Type B pancreatic cell (in vitro differentiated cells): ENCODE measurements around the gene ESR1. TPM values are rescaled to one million over a fixed set of nuclear protein-coding genes. Genes with fewer than 3 reads are reported as not detected.

Source experiments
- DNase-seq: peaks from one replicate; pipeline ENCODE4 v3.0.0; 2021; ENCODE audit warnings: mixed read lengths; ENCODE audit not compliant: unreplicated experiment; ENCODE audit errors: extremely low spot score
- H3K27ac Mint-ChIP-seq: 2 replicates; pipeline ENCODE4 v1.8.0; 2021; ENCODE audit warnings: mild to moderate bottlenecking, mixed read lengths
- H3K27me3 Mint-ChIP-seq: 2 replicates; pipeline ENCODE4 v1.8.0; 2021; ENCODE audit warnings: mixed read lengths
- H3K36me3 Mint-ChIP-seq: 2 replicates; pipeline ENCODE4 v1.8.0; 2021; ENCODE audit warnings: mixed read lengths
- H3K4me1 Mint-ChIP-seq: one replicate; pipeline ENCODE4 v1.8.0; 2021; ENCODE audit warnings: mixed read lengths; ENCODE audit not compliant: unreplicated experiment
- H3K4me3 Mint-ChIP-seq: 2 replicates; pipeline ENCODE4 v1.8.0; 2021; ENCODE audit warnings: mild to moderate bottlenecking, mixed read lengths
- H3K9me3 Mint-ChIP-seq: 2 replicates; pipeline ENCODE4 v1.8.0; 2021; ENCODE audit warnings: mixed read lengths
- total RNA-seq: library from RNA; stranded (reverse); gene quantifications from 2 replicates; pipeline ENCODE4 v1.2.1, GENCODE V29; 2021; ENCODE audit warnings: low replicate concordance
- TF ChIP-seq, protein P1 (sequence below): fragments of 200-600 bp; sonication (generic); conservative IDR thresholded peaks from 2 replicates; pipeline ENCODE4 v1.5.0; 2021; ENCODE audit warnings: antibody characterized with exemption, mild to moderate bottlenecking

ESR1 gene
- total RNA-seq, 1 donor from 2014 or later, result 0.24 TPM

DNA sequence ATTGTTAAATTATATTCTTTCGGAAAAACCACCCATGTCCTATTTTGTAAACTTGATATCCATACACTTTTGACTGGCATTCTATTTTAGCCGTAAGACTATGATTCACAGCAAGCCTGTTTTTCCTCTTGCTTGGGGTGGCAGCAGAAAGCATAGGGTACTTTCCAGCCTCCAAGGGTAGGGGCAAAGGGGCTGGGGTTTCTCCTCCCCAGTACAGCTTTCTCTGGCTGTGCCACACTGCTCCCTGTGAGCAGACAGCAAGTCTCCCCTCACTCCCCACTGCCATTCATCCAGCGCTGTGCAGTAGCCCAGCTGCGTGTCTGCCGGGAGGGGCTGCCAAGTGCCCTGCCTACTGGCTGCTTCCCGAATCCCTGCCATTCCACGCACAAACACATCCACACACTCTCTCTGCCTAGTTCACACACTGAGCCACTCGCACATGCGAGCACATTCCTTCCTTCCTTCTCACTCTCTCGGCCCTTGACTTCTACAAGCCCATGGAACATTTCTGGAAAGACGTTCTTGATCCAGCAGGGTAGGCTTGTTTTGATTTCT is 2.1 kb upstream of the ESR1 start:
- no peaks in the 10 kb centered on the region for H3K36me3 Mint-ChIP-seq
- DNase-seq, result no peak
- peaks cover 4% of the 10 kb centered on the region for H3K9me3 Mint-ChIP-seq
- H3K4me3 Mint-ChIP-seq, result no peak overlapping the region
- TF ChIP-seq, protein P1, sequence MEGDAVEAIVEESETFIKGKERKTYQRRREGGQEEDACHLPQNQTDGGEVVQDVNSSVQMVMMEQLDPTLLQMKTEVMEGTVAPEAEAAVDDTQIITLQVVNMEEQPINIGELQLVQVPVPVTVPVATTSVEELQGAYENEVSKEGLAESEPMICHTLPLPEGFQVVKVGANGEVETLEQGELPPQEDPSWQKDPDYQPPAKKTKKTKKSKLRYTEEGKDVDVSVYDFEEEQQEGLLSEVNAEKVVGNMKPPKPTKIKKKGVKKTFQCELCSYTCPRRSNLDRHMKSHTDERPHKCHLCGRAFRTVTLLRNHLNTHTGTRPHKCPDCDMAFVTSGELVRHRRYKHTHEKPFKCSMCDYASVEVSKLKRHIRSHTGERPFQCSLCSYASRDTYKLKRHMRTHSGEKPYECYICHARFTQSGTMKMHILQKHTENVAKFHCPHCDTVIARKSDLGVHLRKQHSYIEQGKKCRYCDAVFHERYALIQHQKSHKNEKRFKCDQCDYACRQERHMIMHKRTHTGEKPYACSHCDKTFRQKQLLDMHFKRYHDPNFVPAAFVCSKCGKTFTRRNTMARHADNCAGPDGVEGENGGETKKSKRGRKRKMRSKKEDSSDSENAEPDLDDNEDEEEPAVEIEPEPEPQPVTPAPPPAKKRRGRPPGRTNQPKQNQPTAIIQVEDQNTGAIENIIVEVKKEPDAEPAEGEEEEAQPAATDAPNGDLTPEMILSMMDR, result no peak
- H3K4me1 Mint-ChIP-seq, result peaks cover 17% of the 10 kb centered on the region
- H3K27ac Mint-ChIP-seq, result no peak overlapping the region
- H3K27me3 Mint-ChIP-seq, result peaks cover 92% of the 10 kb centered on the region

DNA sequence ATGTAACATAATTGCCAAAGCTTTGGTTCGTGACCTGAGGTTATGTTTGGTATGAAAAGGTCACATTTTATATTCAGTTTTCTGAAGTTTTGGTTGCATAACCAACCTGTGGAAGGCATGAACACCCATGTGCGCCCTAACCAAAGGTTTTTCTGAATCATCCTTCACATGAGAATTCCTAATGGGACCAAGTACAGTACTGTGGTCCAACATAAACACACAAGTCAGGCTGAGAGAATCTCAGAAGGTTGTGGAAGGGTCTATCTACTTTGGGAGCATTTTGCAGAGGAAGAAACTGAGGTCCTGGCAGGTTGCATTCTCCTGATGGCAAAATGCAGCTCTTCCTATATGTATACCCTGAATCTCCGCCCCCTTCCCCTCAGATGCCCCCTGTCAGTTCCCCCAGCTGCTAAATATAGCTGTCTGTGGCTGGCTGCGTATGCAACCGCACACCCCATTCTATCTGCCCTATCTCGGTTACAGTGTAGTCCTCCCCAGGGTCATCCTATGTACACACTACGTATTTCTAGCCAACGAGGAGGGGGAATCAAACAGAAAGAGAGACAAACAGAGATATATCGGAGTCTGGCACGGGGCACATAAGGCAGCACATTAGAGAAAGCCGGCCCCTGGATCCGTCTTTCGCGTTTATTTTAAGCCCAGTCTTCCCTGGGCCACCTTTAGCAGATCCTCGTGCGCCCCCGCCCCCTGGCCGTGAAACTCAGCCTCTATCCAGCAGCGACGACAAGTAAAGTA is 547 bp upstream of the ESR1 start:
- peaks cover 4% of the 10 kb centered on the region for H3K9me3 Mint-ChIP-seq
- no peak overlapping the region for H3K27ac Mint-ChIP-seq
- H3K27me3 Mint-ChIP-seq, result peaks cover 93% of the 10 kb centered on the region
- no peak for DNase-seq
- peak overlapping the region; percentile 80 for H3K4me3 Mint-ChIP-seq
- peaks cover 17% of the 10 kb centered on the region for H3K4me1 Mint-ChIP-seq
- TF ChIP-seq, protein P1, result no peak
- H3K36me3 Mint-ChIP-seq, result no peaks in the 10 kb centered on the region

DNA sequence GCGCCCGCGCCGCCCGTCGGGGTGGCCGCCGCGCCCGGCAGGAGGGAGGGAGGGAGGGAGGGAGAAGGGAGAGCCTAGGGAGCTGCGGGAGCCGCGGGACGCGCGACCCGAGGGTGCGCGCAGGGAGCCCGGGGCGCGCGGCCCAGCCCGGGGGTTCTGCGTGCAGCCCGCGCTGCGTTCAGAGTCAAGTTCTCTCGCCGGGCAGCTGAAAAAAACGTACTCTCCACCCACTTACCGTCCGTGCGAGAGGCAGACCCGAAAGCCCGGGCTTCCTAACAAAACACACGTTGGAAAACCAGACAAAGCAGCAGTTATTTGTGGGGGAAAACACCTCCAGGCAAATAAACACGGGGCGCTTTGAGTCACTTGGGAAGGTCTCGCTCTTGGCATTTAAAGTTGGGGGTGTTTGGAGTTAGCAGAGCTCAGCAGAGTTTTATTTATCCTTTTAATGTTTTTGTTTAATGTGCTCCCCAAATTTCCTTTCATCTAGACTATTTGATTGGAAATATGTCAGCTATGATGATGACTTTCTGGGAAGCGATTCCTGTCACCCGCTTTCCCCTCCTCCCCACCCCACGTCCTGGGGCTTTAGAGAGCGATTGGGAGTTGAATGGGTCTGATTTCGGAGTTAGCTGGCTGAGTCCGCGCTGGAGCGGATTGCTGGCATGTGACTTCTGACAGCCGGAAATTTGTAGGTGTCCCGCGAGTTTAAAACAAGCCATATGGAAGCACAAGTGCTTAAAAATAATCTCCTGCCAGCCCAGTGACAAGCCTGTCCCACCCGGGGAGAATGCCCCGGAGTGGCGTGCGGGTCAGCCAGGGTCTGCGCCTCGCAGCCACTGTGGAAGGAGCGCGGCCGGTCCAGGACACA is 1.1 kb downstream of the ESR1 start:
- Mint-ChIP-seq H3K4me1 (peaks cover 17% of the 10 kb centered on the region), H3K27ac (no peak overlapping the region), H3K9me3 (peaks cover 4% of the 10 kb centered on the region), H3K27me3 (peaks cover 94% of the 10 kb centered on the region), H3K4me3 (peak overlapping the region; percentile 87), H3K36me3 (no peaks in the 10 kb centered on the region)
- TF ChIP-seq, protein P1, result no peak
- no peak for DNase-seq

DNA sequence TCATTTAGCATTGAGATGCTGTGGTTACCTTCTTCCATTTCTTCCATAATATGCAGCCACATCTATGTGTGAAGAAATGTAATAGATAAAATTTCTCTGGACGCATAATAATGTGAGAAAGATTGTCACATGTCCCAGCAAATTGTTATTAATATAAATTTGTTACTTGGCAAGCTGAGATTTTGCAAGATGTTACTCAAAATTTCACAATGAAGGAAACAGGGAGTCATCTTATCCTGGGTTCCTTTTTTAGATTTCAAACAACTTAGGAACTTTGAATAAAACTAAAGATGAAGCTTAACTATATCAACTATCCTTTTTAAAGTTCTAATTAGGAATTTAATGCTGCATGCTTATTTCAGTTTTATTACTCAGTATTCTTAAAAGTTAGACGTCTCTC is 3.6 kb downstream of the ESR1 start:
- Mint-ChIP-seq H3K9me3 (no peaks in the 10 kb centered on the region), H3K27me3 (peaks cover 94% of the 10 kb centered on the region)

DNA sequence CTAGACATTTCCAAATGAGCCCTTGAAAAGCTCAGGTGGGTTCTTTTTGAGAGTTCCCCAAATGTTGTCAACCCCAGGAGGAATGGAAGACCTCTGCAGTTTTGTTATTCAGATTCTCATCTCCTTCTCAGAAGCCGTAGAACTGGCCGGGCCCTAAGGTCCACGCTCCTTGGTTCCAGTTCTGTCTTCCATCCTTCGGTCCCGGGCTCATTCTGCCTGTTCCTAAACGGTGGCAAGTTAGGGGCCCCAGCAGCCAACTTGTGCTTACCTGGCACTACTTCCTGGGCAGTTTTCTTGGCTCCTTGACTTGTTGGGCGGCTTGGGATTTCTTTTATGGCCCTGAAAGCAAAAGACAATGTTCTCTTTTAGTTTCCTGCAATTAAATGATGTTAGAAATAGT is 6.4 kb downstream of the ESR1 start:
- no peaks in the 10 kb centered on the region for H3K9me3 Mint-ChIP-seq
- H3K27me3 Mint-ChIP-seq, result peaks cover 95% of the 10 kb centered on the region
- H3K4me3 Mint-ChIP-seq, result no peak overlapping the region
- H3K36me3 Mint-ChIP-seq, result no peaks in the 10 kb centered on the region
- H3K27ac Mint-ChIP-seq, result no peak overlapping the region
- no peak for DNase-seq
- H3K4me1 Mint-ChIP-seq, result peaks cover 6% of the 10 kb centered on the region
- TF ChIP-seq, protein P1, result no peak

More for the DNA sequence above, 3.6 kb downstream of the ESR1 start:
- Mint-ChIP-seq H3K4me3 (no peak overlapping the region), H3K36me3 (no peaks in the 10 kb centered on the region), H3K27ac (no peak overlapping the region), H3K4me1 (peaks cover 17% of the 10 kb centered on the region)
- no peak for DNase-seq
- TF ChIP-seq, protein P1, result no peak
